Astrocyte of the spinal cord (primary cell): Measurements from ENCODE around the gene LDLRAD4.

Experiments
- DNase-seq: peaks from one replicate; pipeline ENCODE4 v3.0.0; 2011; ENCODE audit warnings: low read depth, low spot score
- H3K4me3 ChIP-seq: 2 replicates; pipeline ENCODE4 v1.5.1; 2011; ENCODE audit warnings: low read depth, mild to moderate bottlenecking, low read length, moderate library complexity
- in situ Hi-C: cut with HindIII; loops from 2 replicates; pipeline ENCODE4 v1.10.0; 2017; ENCODE audit warnings: low sequenced_read_pairs
- TF ChIP-seq, protein P1 (sequence below): IDR thresholded peaks from 2 replicates; pipeline ENCODE4 v1.5.1; 2012; ENCODE audit warnings: low read depth, mild to moderate bottlenecking, low read length, inconsistent platforms

The LDLRAD4 gene

DNA sequence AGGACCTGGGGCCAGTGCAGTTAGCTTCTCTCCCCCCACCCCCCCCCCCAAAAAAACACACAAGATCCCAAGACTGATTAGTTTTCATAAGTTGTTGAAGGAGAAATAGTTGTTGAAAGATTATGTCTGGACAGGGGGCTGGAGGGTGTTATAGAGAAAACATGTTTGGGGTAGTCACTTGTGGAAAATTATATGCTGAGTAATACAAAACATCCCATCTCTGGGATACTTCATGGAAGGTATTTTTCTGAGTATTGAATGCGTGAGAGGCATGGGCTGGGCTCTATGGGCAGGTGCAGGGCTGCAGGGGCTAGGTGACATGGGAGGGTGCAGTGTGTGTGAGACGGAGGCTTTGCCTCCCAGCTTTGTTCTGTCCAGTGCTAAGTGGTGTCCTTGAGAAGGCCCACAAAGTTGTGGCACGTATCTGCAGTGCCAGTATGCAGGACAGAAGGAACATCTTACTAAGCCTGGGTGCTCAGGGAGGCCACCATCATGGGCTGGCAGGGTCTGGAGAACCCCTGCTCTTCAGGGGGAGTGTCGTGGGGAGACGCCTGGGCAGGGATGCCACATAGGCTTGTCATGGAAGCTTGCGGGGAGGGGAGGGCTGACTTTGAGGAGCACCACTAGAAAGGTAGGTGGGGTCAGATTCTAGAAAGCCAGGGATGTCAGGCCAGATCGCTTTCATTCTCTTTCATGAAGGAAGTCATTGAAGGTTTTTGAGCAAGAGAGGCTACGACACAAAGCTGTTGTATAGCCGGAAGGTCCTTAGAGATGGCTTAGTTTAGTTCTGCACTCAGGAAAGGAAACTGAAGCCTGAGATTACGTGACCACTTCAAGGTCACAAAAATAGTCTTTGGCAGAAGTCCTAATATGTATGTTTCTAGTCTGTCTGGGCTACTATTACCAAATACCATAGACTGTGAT lies 232.0 kb downstream of the LDLRAD4 start:
- no peak for DNase-seq
- in situ Hi-C loops = no loop called here
- H3K4me3 ChIP-seq = no peak overlapping the region
- TF ChIP-seq, protein P1, sequence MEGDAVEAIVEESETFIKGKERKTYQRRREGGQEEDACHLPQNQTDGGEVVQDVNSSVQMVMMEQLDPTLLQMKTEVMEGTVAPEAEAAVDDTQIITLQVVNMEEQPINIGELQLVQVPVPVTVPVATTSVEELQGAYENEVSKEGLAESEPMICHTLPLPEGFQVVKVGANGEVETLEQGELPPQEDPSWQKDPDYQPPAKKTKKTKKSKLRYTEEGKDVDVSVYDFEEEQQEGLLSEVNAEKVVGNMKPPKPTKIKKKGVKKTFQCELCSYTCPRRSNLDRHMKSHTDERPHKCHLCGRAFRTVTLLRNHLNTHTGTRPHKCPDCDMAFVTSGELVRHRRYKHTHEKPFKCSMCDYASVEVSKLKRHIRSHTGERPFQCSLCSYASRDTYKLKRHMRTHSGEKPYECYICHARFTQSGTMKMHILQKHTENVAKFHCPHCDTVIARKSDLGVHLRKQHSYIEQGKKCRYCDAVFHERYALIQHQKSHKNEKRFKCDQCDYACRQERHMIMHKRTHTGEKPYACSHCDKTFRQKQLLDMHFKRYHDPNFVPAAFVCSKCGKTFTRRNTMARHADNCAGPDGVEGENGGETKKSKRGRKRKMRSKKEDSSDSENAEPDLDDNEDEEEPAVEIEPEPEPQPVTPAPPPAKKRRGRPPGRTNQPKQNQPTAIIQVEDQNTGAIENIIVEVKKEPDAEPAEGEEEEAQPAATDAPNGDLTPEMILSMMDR = no peak

DNA sequence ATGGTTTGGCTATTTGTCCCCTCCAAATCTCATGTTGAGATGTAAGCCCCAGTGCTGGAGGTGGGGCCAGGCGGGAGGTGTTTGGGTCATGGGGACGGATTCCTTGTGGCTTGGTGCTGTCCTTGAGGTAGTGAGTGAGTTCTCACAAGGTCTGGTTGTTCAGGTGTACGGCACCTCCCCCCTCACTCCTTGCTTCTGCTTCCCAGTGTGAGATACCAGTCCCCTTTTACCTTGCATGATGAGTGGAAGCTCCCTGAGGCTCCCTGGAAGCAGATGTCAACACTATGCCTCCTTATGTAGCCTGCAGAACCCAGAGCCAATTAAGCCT lies 232.6 kb downstream of the LDLRAD4 start:
- H3K4me3 ChIP-seq = no peak overlapping the region
- in situ Hi-C loops = no loop called here
- TF ChIP-seq, protein P1 = no peak

DNA sequence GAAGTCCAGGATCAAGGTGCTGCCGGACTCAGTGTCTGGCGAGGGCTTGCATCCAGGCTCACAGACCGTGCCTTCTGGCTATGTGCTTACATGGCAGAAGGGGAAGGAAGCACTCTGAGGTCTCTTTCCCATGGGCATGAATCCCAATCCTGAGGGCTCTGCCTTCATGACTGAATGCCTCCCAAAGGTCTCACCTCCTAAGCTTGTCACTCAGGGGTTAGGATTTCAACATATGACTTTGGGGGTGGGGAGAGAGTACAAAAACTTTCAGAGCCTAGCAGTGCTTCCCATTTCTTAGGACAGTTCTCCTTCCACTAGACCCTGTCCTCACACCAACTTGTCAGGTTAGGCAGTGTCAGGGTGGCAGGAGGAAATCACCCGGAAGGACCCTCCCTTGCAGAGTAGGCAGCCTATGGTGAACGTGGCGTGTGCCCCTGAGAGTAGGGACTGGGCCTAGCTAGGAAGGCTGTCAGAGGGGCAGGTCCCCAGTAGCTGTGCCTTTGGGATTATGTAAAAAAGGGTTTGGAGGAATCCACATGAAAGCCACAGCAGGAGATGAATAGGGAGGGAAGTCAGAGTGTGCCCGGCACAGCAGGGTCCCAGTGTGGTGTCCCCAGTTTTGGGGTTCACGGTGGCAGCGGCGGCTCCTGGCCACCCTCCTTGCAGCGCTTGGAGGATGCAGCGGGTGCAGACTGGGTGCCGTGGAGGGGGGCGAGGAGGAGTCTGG lies 233.3 kb downstream of the LDLRAD4 start:
- H3K4me3 ChIP-seq = no peak overlapping the region
- in situ Hi-C loops = no loop called here
- TF ChIP-seq, protein P1 = no peak

More for the DNA sequence above, 232.6 kb downstream of the LDLRAD4 start:
- DNase-seq = no peak

DNA sequence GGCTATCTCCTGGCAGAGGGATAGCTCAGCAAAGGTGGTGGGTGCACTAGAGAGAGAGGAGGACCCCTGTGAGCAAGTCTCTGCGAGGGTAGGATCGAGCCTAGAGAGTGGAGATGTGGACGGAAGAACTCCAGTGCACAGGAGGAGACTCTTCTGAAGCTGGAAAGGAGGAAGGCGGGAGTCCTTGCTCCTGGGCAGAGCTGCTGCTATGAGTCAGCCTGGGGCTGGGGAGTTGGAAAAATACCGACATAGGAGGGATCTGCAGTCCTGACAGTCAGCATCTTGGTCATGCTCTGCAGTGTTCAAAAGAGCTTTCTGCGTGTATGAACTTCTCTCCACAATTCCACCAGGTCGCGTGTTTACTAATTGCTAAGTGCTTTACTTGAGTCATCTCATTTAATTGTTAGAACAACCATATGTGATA lies 233.8 kb downstream of the LDLRAD4 start:
- TF ChIP-seq, protein P1 = no peak
- H3K4me3 ChIP-seq = no peak overlapping the region
- peak; percentile 87 for DNase-seq
- in situ Hi-C loops = no loop called here

More for the DNA sequence above, 233.3 kb downstream of the LDLRAD4 start:
- no peak for DNase-seq

DNA sequence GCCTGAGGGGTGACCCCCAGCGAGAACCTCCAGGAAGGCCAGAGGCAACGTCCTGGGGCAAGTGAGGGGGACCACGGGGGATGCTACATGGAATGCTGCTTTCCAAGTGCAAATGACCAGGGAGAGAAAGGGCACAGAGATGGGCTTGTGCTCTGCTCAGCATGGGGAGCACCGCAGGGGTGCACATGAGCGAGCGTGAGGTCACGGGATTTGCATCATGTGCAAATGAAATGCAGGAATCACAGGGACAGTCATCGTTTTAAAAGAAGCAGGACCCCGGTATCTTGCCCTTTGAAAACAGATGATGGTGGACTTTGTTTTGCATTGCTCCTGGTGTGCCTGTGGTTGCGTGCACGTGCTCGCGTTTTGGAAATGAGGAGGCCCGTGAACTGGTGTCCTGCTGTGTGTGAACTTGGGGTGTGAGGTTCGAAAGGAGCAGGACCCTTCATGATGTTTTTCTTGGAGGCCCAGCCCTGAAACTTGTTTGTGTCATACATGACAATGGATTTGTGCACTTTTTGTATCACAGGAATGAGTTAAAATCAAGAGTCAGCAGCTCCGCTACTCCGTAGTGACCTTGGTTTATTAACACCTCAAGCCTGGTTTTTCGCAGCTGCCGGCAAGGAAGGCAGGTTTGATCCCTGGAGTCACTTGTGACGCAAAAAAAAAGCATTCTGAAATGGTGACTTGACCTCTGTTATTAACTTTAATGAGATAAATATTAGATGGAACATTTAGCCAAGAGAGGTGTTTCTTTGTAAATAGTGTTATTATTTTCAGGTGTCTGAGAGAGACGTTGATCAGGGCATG lies 234.5 kb downstream of the LDLRAD4 start:
- DNase-seq = peak; percentile 60

DNA sequence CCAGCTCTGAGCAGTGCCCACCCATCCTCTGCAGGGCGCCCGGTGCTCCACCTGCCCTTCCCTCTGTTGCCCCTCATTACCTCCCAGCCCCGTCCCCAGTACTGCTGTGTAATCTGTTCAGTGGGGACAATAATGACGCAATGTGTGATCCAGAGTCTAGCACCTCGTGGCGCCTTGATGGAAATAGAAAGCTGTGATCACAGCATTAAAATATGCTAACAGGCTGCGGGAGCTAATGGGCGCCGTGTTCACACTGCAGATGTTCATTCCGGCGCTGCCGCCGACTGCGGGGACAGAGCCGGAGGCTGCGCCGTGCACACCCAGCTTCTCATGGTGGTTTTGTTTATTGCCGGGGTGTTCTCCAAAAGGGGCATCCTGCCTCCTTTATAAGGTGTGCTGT lies 235.2 kb downstream of the LDLRAD4 start:
- in situ Hi-C loops = no loop called here
- no peak for DNase-seq
- TF ChIP-seq, protein P1 = no peak
- H3K4me3 ChIP-seq = no peak overlapping the region

More for the DNA sequence above, 234.5 kb downstream of the LDLRAD4 start:
- in situ Hi-C loops = no loop called here
- H3K4me3 ChIP-seq = no peak overlapping the region
- TF ChIP-seq, protein P1 = no peak
